Measurements from ENCODE around the gene KCNQ1.

- no peak for TF ChIP-seq CTCF (IDR thresholded peaks at IDR 0.05; ENCODE audit: borderline replicate concordance, extremely low read depth, low read length, poor library complexity, severe bottlenecking)
- TF ChIP-seq EZH2 (IDR thresholded peaks at IDR 0.05; ENCODE audit: borderline replicate concordance, low read depth, low read length, severe bottlenecking), result no peak
These were observed 371.7 kb downstream of the KCNQ1 start for GRCh38 chr11:2816523-2816922.
